Measurements from ENCODE around the gene SLC25A11. TPM values are rescaled to one million over a fixed set of nuclear protein-coding genes. Genes with fewer than 3 reads are reported as not detected.

Gene SLC25A11
- 58.5 and 82.8 TPM in 2 replicates for polyA plus RNA-seq (2012; rRNA removed)
- polyA plus RNA-seq (2012; cell fraction: cytosol; rRNA removed), result 32.7 and 50.3 TPM in 2 replicates
- 45.5 and 51.0 TPM in 2 replicates for polyA plus RNA-seq (2012; cell fraction: nucleus; rRNA removed)

DNA sequence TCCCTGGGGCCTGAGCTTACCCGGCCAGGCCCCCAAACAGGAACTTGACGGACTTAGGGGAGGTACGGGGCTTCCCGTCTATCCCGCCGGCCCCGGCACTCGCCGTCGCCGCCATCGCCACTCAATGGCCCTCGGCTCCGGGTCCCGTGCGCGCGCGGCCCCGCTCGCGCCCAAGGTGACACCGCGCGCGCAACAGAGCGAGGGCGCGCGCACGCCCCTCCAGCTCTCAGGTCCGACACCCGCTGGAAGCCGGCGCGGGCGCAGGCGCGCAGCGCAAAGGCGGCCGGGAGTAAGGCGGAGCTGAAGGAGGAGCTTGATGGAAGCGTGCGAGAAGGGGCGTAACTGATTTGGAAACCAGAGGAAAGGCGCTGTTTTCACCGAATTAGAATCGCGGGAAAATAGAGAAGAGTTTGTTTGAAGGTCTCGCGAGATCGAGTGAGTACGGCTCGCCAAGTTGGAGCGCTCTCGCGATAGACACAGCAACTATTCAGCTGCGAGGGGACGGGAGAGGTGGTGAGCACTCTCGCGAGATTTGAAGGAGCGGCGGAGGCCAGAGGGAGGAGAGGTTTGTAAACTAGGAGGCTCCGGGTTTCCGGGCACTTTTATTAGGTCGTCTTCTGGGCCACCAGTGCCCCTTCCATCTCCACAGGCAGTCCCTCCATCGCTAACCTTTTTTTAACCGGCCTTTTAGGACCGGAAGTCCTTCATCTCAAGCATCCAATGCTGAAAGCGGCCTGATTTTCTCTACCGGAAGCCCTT lies at the start of gene SLC25A11, which contains the start of gene RNF167:
Gene SLC25A11, minus strand, starts transcription at position 251 of the 759 bp plus-strand sequence. Its CDS starts 136 bp downstream, at position 115.
Gene RNF167, plus strand, starts transcription at position 473 of the 759 bp plus-strand sequence. CDS start 642 bp downstream, outside the sequence.
- peaks cover 63% of the 10 kb centered on the region for H3K79me2 ChIP-seq (ENCODE audit: insufficient read depth)
- ChIA-PET POLR2A (interaction anchor here (0.8 to 2.0 kb wide), 6 partner anchors 12 to 40 kb away, joined by 3 to 35 read pairs (median 10); partner anchors contain the start of genes ENO3 and SPAG7), CTCF (interaction anchor here (1.0 to 3.9 kb wide), 8 partner anchors 9 to 122 kb away, joined by 3 to 29 read pairs (median 3); partner anchors contain the start of genes CHRNE, PFN1 and SPAG7)
- H3K9ac ChIP-seq, result peak within 1 kb of the TSS; percentile 83
- DNase-seq, result peak; percentile 98
- H3K27ac ChIP-seq (ENCODE audit: low read depth in 2 of 2, low read length in 1 of 2), result peak within 1 kb of the TSS; percentile 94 to 98
- peak within 1 kb of the TSS; percentile 74 for H2AFZ ChIP-seq (ENCODE audit: low read depth)
- H3K9me2 ChIP-seq, result no peaks in the 10 kb centered on the region
- under 1% methylated on average over 56 of the region's 72 CpGs for WGBS (ENCODE audit: low lambda C conversion rate)
- H4K20me1 ChIP-seq (ENCODE audit: insufficient read depth), result peaks cover 19% of the 10 kb centered on the region
- peaks cover 30 to 35% of the 10 kb centered on the region in 2 experiments for H3K36me3 ChIP-seq (replicated peaks in 1 of 2; ENCODE audit: control insufficient read depth in 1 of 2, insufficient read depth in 2 of 2, low read length in 1 of 2)
- H3K9me3 ChIP-seq, result no peaks in the 10 kb centered on the region
- H3K27me3 ChIP-seq (ENCODE audit: insufficient read depth), result no peaks in the 10 kb centered on the region
- peak within 1 kb of the TSS; percentile 80 to 86 for H3K4me3 ChIP-seq (ENCODE audit: low read depth in 2 of 2, low read length in 1 of 2)
- H3K4me2 ChIP-seq, result peak within 1 kb of the TSS; percentile 98
- peaks cover 16 to 27% of the 10 kb centered on the region in 2 experiments; a peak in 3 of 4 replicates for H3K4me1 ChIP-seq (ENCODE audit: control insufficient read depth in 1 of 2, insufficient read depth in 2 of 2, low read depth in 1 of 2, low read length in 1 of 2)
- H3F3A ChIP-seq (replicated peaks; ENCODE audit: insufficient read depth), result peaks cover 42% of the 10 kb centered on the region
- TF ChIP-seq, protein P1, sequence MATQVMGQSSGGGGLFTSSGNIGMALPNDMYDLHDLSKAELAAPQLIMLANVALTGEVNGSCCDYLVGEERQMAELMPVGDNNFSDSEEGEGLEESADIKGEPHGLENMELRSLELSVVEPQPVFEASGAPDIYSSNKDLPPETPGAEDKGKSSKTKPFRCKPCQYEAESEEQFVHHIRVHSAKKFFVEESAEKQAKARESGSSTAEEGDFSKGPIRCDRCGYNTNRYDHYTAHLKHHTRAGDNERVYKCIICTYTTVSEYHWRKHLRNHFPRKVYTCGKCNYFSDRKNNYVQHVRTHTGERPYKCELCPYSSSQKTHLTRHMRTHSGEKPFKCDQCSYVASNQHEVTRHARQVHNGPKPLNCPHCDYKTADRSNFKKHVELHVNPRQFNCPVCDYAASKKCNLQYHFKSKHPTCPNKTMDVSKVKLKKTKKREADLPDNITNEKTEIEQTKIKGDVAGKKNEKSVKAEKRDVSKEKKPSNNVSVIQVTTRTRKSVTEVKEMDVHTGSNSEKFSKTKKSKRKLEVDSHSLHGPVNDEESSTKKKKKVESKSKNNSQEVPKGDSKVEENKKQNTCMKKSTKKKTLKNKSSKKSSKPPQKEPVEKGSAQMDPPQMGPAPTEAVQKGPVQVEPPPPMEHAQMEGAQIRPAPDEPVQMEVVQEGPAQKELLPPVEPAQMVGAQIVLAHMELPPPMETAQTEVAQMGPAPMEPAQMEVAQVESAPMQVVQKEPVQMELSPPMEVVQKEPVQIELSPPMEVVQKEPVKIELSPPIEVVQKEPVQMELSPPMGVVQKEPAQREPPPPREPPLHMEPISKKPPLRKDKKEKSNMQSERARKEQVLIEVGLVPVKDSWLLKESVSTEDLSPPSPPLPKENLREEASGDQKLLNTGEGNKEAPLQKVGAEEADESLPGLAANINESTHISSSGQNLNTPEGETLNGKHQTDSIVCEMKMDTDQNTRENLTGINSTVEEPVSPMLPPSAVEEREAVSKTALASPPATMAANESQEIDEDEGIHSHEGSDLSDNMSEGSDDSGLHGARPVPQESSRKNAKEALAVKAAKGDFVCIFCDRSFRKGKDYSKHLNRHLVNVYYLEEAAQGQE (IDR thresholded peaks at IDR 0.05; ENCODE audit: low read depth, low read length), result no peak
- TF ChIP-seq, protein P2, sequence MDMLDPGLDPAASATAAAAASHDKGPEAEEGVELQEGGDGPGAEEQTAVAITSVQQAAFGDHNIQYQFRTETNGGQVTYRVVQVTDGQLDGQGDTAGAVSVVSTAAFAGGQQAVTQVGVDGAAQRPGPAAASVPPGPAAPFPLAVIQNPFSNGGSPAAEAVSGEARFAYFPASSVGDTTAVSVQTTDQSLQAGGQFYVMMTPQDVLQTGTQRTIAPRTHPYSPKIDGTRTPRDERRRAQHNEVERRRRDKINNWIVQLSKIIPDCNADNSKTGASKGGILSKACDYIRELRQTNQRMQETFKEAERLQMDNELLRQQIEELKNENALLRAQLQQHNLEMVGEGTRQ (IDR thresholded peaks at IDR 0.05; ENCODE audit: borderline replicate concordance, low read depth, low read length), result no peak
- TF ChIP-seq RAD21 (IDR thresholded peaks at IDR 0.05; ENCODE audit: low read length) (no peak), RCOR1 (IDR thresholded peaks at IDR 0.05; ENCODE audit: low read length) (no peak), MEF2A (IDR thresholded peaks at IDR 0.05; ENCODE audit: borderline replicate concordance, low read depth) (no peak), TAF1 (IDR thresholded peaks at IDR 0.05; ENCODE audit: borderline replicate concordance, low read depth, low read length) (peak; percentile 46), FOXJ3 (CRISPR knock-in tag; IDR thresholded peaks at IDR 0.05) (no peak), NFIC (IDR thresholded peaks at IDR 0.05; ENCODE audit: borderline replicate concordance) (no peak), ZBTB33 (IDR thresholded peaks at IDR 0.05; ENCODE audit: borderline replicate concordance, low read depth) (peak; percentile 99), SIN3A (IDR thresholded peaks at IDR 0.05; ENCODE audit: borderline replicate concordance, low read depth, low read length) (peak; percentile 99), EZH2phosphoT487 (IDR thresholded peaks at IDR 0.05; ENCODE audit: borderline replicate concordance, low read depth) (no peak), POLR2AphosphoS5 (IDR thresholded peaks at IDR 0.05; ENCODE audit: low read depth, low read length) (peak; percentile 64; the same call in 1 of the 2 replicates), RXRA (IDR thresholded peaks at IDR 0.05; ENCODE audit: borderline replicate concordance, low read depth) (no peak), GATA2 (CRISPR knock-in tag; IDR thresholded peaks at IDR 0.05) (no peak), GABPA (IDR thresholded peaks at IDR 0.05; ENCODE audit: low read depth) (no peak), CHD2 (IDR thresholded peaks at IDR 0.05; ENCODE audit: low read length, partially characterized antibody) (peak; percentile 99), FOSL2 (IDR thresholded peaks at IDR 0.05; ENCODE audit: borderline replicate concordance, low read depth) (no peak), YY1 (IDR thresholded peaks at IDR 0.05; ENCODE audit: low read depth) (0 out of 2 replicates have a peak, but pooled peaks have one; percentile 49)
- TF ChIP-seq, protein P3, sequence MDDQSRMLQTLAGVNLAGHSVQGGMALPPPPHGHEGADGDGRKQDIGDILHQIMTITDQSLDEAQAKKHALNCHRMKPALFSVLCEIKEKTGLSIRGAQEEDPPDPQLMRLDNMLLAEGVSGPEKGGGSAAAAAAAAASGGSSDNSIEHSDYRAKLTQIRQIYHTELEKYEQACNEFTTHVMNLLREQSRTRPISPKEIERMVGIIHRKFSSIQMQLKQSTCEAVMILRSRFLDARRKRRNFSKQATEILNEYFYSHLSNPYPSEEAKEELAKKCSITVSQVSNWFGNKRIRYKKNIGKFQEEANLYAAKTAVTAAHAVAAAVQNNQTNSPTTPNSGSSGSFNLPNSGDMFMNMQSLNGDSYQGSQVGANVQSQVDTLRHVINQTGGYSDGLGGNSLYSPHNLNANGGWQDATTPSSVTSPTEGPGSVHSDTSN (IDR thresholded peaks at IDR 0.05), result no peak
- TF ChIP-seq, protein P4, sequence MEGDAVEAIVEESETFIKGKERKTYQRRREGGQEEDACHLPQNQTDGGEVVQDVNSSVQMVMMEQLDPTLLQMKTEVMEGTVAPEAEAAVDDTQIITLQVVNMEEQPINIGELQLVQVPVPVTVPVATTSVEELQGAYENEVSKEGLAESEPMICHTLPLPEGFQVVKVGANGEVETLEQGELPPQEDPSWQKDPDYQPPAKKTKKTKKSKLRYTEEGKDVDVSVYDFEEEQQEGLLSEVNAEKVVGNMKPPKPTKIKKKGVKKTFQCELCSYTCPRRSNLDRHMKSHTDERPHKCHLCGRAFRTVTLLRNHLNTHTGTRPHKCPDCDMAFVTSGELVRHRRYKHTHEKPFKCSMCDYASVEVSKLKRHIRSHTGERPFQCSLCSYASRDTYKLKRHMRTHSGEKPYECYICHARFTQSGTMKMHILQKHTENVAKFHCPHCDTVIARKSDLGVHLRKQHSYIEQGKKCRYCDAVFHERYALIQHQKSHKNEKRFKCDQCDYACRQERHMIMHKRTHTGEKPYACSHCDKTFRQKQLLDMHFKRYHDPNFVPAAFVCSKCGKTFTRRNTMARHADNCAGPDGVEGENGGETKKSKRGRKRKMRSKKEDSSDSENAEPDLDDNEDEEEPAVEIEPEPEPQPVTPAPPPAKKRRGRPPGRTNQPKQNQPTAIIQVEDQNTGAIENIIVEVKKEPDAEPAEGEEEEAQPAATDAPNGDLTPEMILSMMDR (IDR thresholded peaks at IDR 0.05), result no peak
- TF ChIP-seq, protein P5, sequence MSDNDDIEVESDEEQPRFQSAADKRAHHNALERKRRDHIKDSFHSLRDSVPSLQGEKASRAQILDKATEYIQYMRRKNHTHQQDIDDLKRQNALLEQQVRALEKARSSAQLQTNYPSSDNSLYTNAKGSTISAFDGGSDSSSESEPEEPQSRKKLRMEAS (IDR thresholded peaks at IDR 0.05; ENCODE audit: low read depth), result no peak
